ENCODE data around the gene SLC7A10.

SLC7A10 gene

GRCh38 chr19:33255781-33256180 lies 30.1 kb upstream of the SLC7A10 start:
- DNase-seq (ENCODE audit: low read depth in 1 of 2, low spot score in 1 of 2) = no peak

- no peak for DNase-seq (ENCODE audit: low read depth in 1 of 2, low spot score in 1 of 2)
Observed at GRCh38 chr19:33254245-33254824, 28.7 kb upstream of the SLC7A10 start.

- DNase-seq (ENCODE audit: low read depth in 1 of 2, low spot score in 1 of 2) = no peak
Observed at GRCh38 chr19:33252971-33253370, 27.3 kb upstream of the SLC7A10 start.

- no peak for DNase-seq (ENCODE audit: low read depth in 1 of 2, low spot score in 1 of 2)
Observed at GRCh38 chr19:33252418-33252962, 26.8 kb upstream of the SLC7A10 start.

GRCh38 chr19:33251526-33252090 lies 26.0 kb upstream of the SLC7A10 start:
- no peak for DNase-seq (ENCODE audit: low read depth in 1 of 2, low spot score in 1 of 2)

GRCh38 chr19:33251076-33251475 lies 25.4 kb upstream of the SLC7A10 start:
- DNase-seq (ENCODE audit: low read depth in 1 of 2, low spot score in 1 of 2) = no peak

- DNase-seq (ENCODE audit: low read depth in 1 of 2, low spot score in 1 of 2) = no peak
Observed at GRCh38 chr19:33250500-33250899, 24.9 kb upstream of the SLC7A10 start.

GRCh38 chr19:33249740-33250366 lies 24.2 kb upstream of the SLC7A10 start:
- no peak for DNase-seq (ENCODE audit: low read depth in 1 of 2, low spot score in 1 of 2)

GRCh38 chr19:33248954-33249613 lies 23.4 kb upstream of the SLC7A10 start:
- no peak for DNase-seq (ENCODE audit: low read depth in 1 of 2, low spot score in 1 of 2)

- no peak for DNase-seq (ENCODE audit: low read depth in 1 of 2, low spot score in 1 of 2)
Observed at GRCh38 chr19:33248553-33248953, 22.9 kb upstream of the SLC7A10 start.

GRCh38 chr19:33248104-33248503 lies 22.5 kb upstream of the SLC7A10 start:
- no peak for DNase-seq (ENCODE audit: low read depth in 1 of 2, low spot score in 1 of 2)

- no peak for DNase-seq (ENCODE audit: low read depth in 1 of 2, low spot score in 1 of 2)
Observed at GRCh38 chr19:33247441-33247819, 21.8 kb upstream of the SLC7A10 start.

GRCh38 chr19:33246709-33247440 lies 21.2 kb upstream of the SLC7A10 start:
- DNase-seq (ENCODE audit: low read depth in 1 of 2, low spot score in 1 of 2) = no peak

- no peak for DNase-seq (ENCODE audit: low read depth in 1 of 2, low spot score in 1 of 2)
Observed at GRCh38 chr19:33245948-33246708, 20.5 kb upstream of the SLC7A10 start.

GRCh38 chr19:33242911-33243310 lies 17.3 kb upstream of the SLC7A10 start:
- DNase-seq (ENCODE audit: low read depth in 1 of 2, low spot score in 1 of 2) = no peak

GRCh38 chr19:33242131-33242530 lies 16.5 kb upstream of the SLC7A10 start:
- no peak for DNase-seq (ENCODE audit: low read depth in 1 of 2, low spot score in 1 of 2)

GRCh38 chr19:33241530-33242101 lies 16.0 kb upstream of the SLC7A10 start:
- DNase-seq (ENCODE audit: low read depth in 1 of 2, low spot score in 1 of 2) = no peak

GRCh38 chr19:33241091-33241529 lies 15.5 kb upstream of the SLC7A10 start:
- DNase-seq (ENCODE audit: low read depth in 1 of 2, low spot score in 1 of 2) = no peak

- DNase-seq (ENCODE audit: low read depth in 1 of 2, low spot score in 1 of 2) = no peak
Observed at GRCh38 chr19:33240181-33240771, 14.6 kb upstream of the SLC7A10 start.
